ENCODE data around the gene PRR5.

The PRR5 gene

GRCh38 chr22:44748524-44748923 lies 46.5 kb downstream of the PRR5 start:
- H3K9me3 ChIP-seq (ENCODE audit: control insufficient read depth, insufficient read depth, low read length) = no peaks in the 10 kb centered on the region
- H3K4me1 ChIP-seq (ENCODE audit: control insufficient read depth, insufficient read depth, low read length) = peaks cover 19% of the 10 kb centered on the region
- no peak overlapping the region for H3K27ac ChIP-seq (ENCODE audit: low read depth, low read length)
- H3K27me3 ChIP-seq (ENCODE audit: control insufficient read depth, insufficient read depth, low read length) = no peaks in the 10 kb centered on the region; the same call in none of the 2 replicates
- no peaks in the 10 kb centered on the region for H3K36me3 ChIP-seq (ENCODE audit: control insufficient read depth, insufficient read depth, low read length)
- no peak overlapping the region for H3K4me3 ChIP-seq (ENCODE audit: low read depth, low read length)
- no peak overlapping the region for H3K9ac ChIP-seq (ENCODE audit: low read depth, low read length)

- H3K27me3 ChIP-seq (ENCODE audit: control insufficient read depth, insufficient read depth, low read length) = peaks cover 4% of the 10 kb centered on the region
- H3K36me3 ChIP-seq (ENCODE audit: control insufficient read depth, insufficient read depth, low read length) = no peaks in the 10 kb centered on the region
- peaks cover 33% of the 10 kb centered on the region for H3K4me1 ChIP-seq (ENCODE audit: control insufficient read depth, insufficient read depth, low read length)
- no peaks in the 10 kb centered on the region for H3K9me3 ChIP-seq (ENCODE audit: control insufficient read depth, insufficient read depth, low read length)
- no peak overlapping the region for H3K27ac ChIP-seq (ENCODE audit: low read depth, low read length)
- no peak overlapping the region for H3K9ac ChIP-seq (ENCODE audit: low read depth, low read length)
- no peak overlapping the region for H3K4me3 ChIP-seq (ENCODE audit: low read depth, low read length)
Observed at GRCh38 chr22:44750481-44750880, 48.5 kb downstream of the PRR5 start.

DNA sequence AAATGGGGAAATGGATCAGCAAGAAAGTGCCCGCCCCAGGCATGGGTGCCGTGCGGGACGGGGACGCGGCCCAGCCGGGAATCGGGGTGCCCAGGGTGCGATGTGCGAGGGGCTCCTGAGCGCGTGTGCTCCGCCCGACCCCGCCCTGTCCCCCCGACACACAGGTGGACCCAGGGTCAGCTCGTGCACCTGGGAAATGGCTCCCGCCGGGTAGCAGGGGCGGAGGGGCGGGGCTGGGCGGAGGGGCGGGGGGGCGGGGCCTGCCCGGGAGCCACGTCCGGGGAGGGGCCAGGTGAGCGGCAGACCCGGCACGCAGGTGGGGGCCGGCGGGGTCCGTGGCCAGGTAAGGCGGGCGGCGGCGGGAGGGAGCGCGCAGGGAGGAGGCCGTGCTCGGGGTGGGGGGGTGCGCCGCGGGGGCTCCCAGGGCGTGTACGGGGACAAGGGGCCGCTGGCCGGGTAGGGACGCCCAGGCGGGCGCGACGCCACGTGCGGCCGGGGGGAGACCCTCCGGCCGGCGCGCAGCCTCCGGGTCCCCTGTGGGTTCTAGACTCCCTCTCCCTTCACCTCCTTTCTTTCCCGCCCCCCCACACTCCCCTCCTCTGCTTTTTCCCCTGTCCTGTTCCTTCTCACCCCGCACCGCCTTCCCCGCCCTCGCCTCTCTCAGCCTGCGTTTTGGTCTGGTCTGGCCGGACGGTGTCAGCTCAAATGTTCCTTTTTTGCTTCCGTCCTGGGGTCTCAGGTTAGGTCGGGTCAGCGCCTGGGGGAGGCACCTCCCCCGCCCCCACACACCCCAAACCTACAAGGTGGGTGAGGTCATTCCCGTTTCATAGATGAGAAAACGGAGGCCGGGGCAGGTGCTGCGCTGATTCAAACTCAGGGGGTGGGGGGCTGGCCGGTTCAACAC lies 50.5 kb downstream of the PRR5 start, which contains the start of gene ARHGAP8:
TSS of gene ARHGAP8 (plus strand) at position 291 of the 904 bp plus-strand sequence. CDS start 33,953 bp downstream, outside the sequence.
- Histone ChIP-seq H3K4me1 (ENCODE audit: control insufficient read depth, insufficient read depth, low read length) (peaks cover 24% of the 10 kb centered on the region), H3K4me3 (ENCODE audit: low read depth, low read length) (peak within 1 kb of the TSS; percentile 72), H3K27ac (ENCODE audit: low read depth, low read length) (no peak within 1 kb of the TSS)

DNA sequence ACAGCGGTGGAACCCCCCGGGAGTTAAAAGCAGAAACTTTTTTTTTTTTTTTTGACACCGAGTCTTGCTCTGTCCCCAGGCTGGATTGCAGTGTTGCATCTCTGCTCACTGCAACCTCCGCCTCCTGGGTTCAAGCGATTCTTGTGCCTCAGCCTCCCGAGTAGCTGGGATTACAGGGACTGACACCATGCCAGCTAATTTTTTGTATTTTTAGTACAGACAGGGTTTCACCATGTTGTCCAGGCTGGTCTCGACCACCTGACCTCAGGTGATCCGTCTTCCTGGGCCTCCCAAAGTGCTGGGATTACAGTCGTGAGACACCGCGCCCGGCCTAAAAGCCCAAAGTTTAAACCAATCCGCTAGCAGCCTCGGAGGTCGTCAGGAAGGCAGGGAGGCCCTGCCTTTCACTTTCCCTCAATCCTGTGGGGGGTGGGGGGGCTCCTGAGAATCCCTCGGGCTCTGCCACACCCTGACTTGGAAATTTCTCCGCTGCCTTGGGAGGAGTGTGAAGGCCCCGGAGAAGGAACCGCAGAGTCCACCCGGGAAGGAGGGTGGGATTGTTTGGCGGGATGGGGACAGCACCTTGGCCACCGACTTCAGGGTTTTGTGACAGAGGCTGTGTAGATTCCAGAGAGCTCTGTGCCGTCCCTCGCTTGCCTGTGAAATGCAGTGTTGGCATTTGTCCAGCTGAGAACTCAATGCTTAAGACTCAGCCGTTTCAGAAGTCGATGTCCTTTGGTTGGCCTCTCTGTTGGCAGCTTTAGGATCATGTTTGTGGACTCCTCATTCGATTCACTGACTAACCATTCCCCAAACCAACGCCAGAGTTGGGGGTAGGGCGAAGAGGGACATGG lies 51.4 kb downstream of the PRR5 start:
- Histone ChIP-seq H3K4me1 (ENCODE audit: control insufficient read depth, insufficient read depth, low read length) (peaks cover 24% of the 10 kb centered on the region), H3K9me3 (ENCODE audit: control insufficient read depth, insufficient read depth, low read length) (no peaks in the 10 kb centered on the region), H3K27ac (ENCODE audit: low read depth, low read length) (no peak overlapping the region), H3K27me3 (ENCODE audit: control insufficient read depth, insufficient read depth, low read length) (peaks cover 4% of the 10 kb centered on the region), H3K4me3 (ENCODE audit: low read depth, low read length) (peak overlapping the region; percentile 72), H3K36me3 (ENCODE audit: control insufficient read depth, insufficient read depth, low read length) (no peaks in the 10 kb centered on the region), H3K9ac (ENCODE audit: low read depth, low read length) (no peak overlapping the region)

More for the DNA sequence above, 50.5 kb downstream of the PRR5 start, which contains the start of gene ARHGAP8:
- Histone ChIP-seq H3K36me3 (ENCODE audit: control insufficient read depth, insufficient read depth, low read length) (no peaks in the 10 kb centered on the region), H3K27me3 (ENCODE audit: control insufficient read depth, insufficient read depth, low read length) (peaks cover 4% of the 10 kb centered on the region), H3K9ac (ENCODE audit: low read depth, low read length) (no peak within 1 kb of the TSS), H3K9me3 (ENCODE audit: control insufficient read depth, insufficient read depth, low read length) (no peaks in the 10 kb centered on the region)

DNA sequence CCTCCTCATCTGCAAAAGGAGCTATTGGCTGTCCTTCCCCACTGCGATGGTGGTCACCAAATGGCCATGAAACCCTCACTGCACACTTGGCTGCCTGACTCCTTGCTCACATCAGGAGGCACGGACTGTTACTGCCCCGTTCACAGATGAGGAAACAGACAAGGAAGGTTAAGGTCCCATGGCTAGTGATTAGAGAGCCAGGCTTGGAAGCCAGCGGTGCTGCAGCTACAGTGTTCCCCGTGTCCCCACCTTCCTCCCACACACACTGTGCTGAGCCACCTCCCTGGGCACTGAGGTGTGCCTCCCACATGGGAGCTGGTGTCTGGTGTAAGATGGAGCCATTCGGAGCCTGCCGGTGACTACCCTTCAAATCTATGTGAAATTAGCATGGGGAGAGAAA lies 53.0 kb downstream of the PRR5 start:
- Histone ChIP-seq H3K9me3 (ENCODE audit: control insufficient read depth, insufficient read depth, low read length) (no peaks in the 10 kb centered on the region), H3K36me3 (ENCODE audit: control insufficient read depth, insufficient read depth, low read length) (no peaks in the 10 kb centered on the region), H3K4me1 (ENCODE audit: control insufficient read depth, insufficient read depth, low read length) (peaks cover 24% of the 10 kb centered on the region), H3K4me3 (ENCODE audit: low read depth, low read length) (no peak overlapping the region), H3K27ac (ENCODE audit: low read depth, low read length) (no peak overlapping the region), H3K9ac (ENCODE audit: low read depth, low read length) (no peak overlapping the region), H3K27me3 (ENCODE audit: control insufficient read depth, insufficient read depth, low read length) (peaks cover 4% of the 10 kb centered on the region)

- Histone ChIP-seq H3K27me3 (ENCODE audit: control insufficient read depth, insufficient read depth, low read length) (peaks cover 4% of the 10 kb centered on the region), H3K36me3 (ENCODE audit: control insufficient read depth, insufficient read depth, low read length) (no peaks in the 10 kb centered on the region), H3K9me3 (ENCODE audit: control insufficient read depth, insufficient read depth, low read length) (no peaks in the 10 kb centered on the region), H3K4me1 (ENCODE audit: control insufficient read depth, insufficient read depth, low read length) (peaks cover 24% of the 10 kb centered on the region), H3K27ac (ENCODE audit: low read depth, low read length) (peak overlapping the region; percentile 11), H3K4me3 (ENCODE audit: low read depth, low read length) (peak overlapping the region; percentile 36), H3K9ac (ENCODE audit: low read depth, low read length) (no peak overlapping the region)
Observed at GRCh38 chr22:44755417-44755816, 53.4 kb downstream of the PRR5 start.

DNA sequence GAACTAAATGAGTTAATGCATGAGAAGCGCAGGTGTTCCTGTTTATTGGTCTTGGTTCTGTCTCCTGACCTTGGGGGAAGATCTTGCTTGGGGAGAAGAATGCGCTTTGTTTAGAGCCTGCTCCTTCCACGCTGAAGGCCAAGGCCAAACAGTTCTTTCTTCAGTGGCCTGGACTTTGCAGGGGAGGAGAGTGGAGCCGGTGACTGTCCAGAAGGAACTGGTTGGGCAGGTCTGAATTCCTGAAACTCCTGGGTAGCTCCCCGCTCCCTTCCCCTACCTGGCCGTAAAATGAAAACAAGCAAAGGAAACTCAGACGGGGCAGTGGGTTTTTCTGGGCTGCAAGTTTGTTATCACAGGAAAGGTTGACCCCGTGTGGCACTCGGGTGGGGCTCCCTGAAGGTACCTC lies 54.0 kb downstream of the PRR5 start:
- Histone ChIP-seq H3K36me3 (ENCODE audit: control insufficient read depth, insufficient read depth, low read length) (no peaks in the 10 kb centered on the region), H3K4me1 (ENCODE audit: control insufficient read depth, insufficient read depth, low read length) (peaks cover 24% of the 10 kb centered on the region), H3K27me3 (ENCODE audit: control insufficient read depth, insufficient read depth, low read length) (peaks cover 4% of the 10 kb centered on the region), H3K4me3 (ENCODE audit: low read depth, low read length) (peak overlapping the region; percentile 36), H3K27ac (ENCODE audit: low read depth, low read length) (peak overlapping the region; percentile 11), H3K9ac (ENCODE audit: low read depth, low read length) (no peak overlapping the region), H3K9me3 (ENCODE audit: control insufficient read depth, insufficient read depth, low read length) (no peaks in the 10 kb centered on the region)

- no peak overlapping the region for H3K4me3 ChIP-seq (ENCODE audit: low read depth, low read length)
- H3K27ac ChIP-seq (ENCODE audit: low read depth, low read length) = no peak overlapping the region
- H3K9ac ChIP-seq (ENCODE audit: low read depth, low read length) = no peak overlapping the region
Observed at GRCh38 chr22:44758344-44758973, 56.5 kb downstream of the PRR5 start.

GRCh38 chr22:44759001-44759400 lies 57.0 kb downstream of the PRR5 start:
- H3K4me3 ChIP-seq (ENCODE audit: low read depth, low read length) = no peak overlapping the region
- peaks cover 4% of the 10 kb centered on the region for H3K27me3 ChIP-seq (ENCODE audit: control insufficient read depth, insufficient read depth, low read length)
- peaks cover 18% of the 10 kb centered on the region for H3K4me1 ChIP-seq (ENCODE audit: control insufficient read depth, insufficient read depth, low read length)
- H3K36me3 ChIP-seq (ENCODE audit: control insufficient read depth, insufficient read depth, low read length) = no peaks in the 10 kb centered on the region
- H3K27ac ChIP-seq (ENCODE audit: low read depth, low read length) = no peak overlapping the region
- H3K9ac ChIP-seq (ENCODE audit: low read depth, low read length) = no peak overlapping the region
- H3K9me3 ChIP-seq (ENCODE audit: control insufficient read depth, insufficient read depth, low read length) = no peaks in the 10 kb centered on the region

More at GRCh38 chr22:44758344-44758973, 56.5 kb downstream of the PRR5 start:
- peaks cover 23% of the 10 kb centered on the region for H3K4me1 ChIP-seq (ENCODE audit: control insufficient read depth, insufficient read depth, low read length)
- no peaks in the 10 kb centered on the region for H3K36me3 ChIP-seq (ENCODE audit: control insufficient read depth, insufficient read depth, low read length)
- H3K27me3 ChIP-seq (ENCODE audit: control insufficient read depth, insufficient read depth, low read length) = peaks cover 4% of the 10 kb centered on the region
- H3K9me3 ChIP-seq (ENCODE audit: control insufficient read depth, insufficient read depth, low read length) = no peaks in the 10 kb centered on the region

GRCh38 chr22:44759430-44760310 lies 57.7 kb downstream of the PRR5 start:
- H3K36me3 ChIP-seq (ENCODE audit: control insufficient read depth, insufficient read depth, low read length) = no peaks in the 10 kb centered on the region
- no peak overlapping the region for H3K27ac ChIP-seq (ENCODE audit: low read depth, low read length)
- H3K4me1 ChIP-seq (ENCODE audit: control insufficient read depth, insufficient read depth, low read length) = peaks cover 16% of the 10 kb centered on the region
- no peak overlapping the region for H3K4me3 ChIP-seq (ENCODE audit: low read depth, low read length)
- peaks cover 2% of the 10 kb centered on the region for H3K27me3 ChIP-seq (ENCODE audit: control insufficient read depth, insufficient read depth, low read length)
- no peaks in the 10 kb centered on the region for H3K9me3 ChIP-seq (ENCODE audit: control insufficient read depth, insufficient read depth, low read length)
- no peak overlapping the region for H3K9ac ChIP-seq (ENCODE audit: low read depth, low read length)

Data from HUES48 (cell line).